Activated naive CD4-positive, alpha-beta T cell (primary cell): ENCODE data around the gene MAEL.

Source experiments
- DNase-seq, 4 experiments: peaks; one replicate each; lab custom pipeline; 2025; lab: John Stamatoyannopoulos, UW

MAEL gene

DNA sequence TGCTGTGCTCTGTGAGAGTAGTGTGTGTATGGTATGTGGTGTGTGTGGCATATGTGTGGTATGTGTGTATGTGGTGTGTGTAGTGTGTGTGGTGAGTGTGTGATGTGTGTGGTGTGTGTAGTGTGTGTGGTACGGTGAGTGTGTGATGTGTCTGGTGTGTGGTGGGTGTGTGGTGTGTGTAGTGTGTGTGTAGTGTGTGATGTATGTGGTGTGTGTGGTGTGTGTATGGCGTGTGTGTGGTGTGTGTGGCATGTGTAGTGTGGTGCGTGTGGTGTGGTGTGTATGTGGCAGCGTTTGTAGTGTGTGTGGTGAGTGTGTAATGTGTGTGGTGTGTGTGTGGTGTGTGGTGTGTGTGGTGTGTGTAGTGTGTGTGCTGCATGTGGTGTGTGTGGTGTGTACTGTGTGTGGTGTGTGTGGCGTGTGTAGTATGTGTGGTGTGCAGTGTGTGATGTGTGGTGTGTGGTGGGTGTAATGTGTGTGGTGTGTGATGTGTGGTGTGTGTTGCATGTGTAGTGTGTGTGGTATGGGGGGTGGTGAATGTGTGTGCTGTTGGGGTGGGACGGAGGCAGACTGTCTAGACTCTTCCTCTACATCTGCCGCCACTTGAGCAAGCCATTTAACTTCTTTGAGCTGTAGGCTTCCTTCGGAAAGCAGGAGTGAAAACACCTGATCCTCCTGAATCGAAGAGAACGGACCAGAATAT, 67.6 kb downstream of the MAEL start:
- DNase-seq: no peak

- DNase-seq: no peak
Measured at GRCh38 chr1:167057241-167057688, 68.2 kb downstream of the MAEL start.

- DNase-seq: peak; percentile 43 to 62 (median 56)
Measured at GRCh38 chr1:167059045-167059808, 70.1 kb downstream of the MAEL start.

GRCh38 chr1:167059809-167060107, 70.7 kb downstream of the MAEL start:
- DNase-seq: no peak

- no peak for DNase-seq
Measured at GRCh38 chr1:167060141-167061072, 71.3 kb downstream of the MAEL start.

DNA sequence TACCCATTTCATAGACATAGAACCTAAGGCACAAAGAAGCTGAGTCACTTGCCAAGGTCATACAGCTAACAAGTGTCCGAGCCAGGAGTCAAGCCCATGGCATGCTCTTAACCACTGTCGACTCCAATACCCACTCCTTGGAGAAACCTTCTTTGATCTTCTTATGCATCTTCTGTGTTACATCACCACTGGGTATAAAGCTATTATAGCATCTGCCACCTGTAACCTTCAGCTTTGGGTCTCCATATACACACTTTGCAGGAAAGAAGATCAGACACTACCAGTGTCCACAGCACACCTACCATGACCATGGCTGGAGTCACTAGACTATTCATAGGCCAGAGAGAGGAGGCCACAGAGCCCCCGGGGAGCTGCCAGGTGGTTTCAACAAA, 72.0 kb downstream of the MAEL start:
- no peak for DNase-seq

- no peak for DNase-seq
Measured at GRCh38 chr1:167064621-167065020, 75.5 kb downstream of the MAEL start.

DNA sequence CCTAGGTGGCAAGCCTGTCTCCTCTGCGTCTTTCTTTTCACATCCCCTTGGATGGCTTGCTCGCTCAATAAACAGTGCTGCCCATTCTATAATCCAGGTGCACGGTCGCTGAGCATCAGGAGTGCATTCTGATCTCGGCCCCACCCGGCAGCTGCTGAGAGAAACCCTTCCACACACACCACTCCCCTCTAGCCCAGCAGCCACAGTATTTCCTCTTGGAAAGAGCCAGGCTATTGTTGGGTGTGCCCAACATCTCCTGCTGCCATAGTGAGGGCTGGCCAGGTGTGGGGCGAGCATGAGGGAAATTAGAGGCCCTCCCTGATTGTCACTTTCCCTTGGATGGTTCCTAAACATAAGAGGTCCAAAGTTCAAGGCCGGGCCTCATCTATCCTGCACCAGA, 76.4 kb downstream of the MAEL start:
- no peak for DNase-seq

GRCh38 chr1:167066333-167067122, 77.4 kb downstream of the MAEL start:
- peak; percentile 59 to 81 (median 78) for DNase-seq

GRCh38 chr1:167067904-167068303, 78.8 kb downstream of the MAEL start:
- no peak for DNase-seq

DNA sequence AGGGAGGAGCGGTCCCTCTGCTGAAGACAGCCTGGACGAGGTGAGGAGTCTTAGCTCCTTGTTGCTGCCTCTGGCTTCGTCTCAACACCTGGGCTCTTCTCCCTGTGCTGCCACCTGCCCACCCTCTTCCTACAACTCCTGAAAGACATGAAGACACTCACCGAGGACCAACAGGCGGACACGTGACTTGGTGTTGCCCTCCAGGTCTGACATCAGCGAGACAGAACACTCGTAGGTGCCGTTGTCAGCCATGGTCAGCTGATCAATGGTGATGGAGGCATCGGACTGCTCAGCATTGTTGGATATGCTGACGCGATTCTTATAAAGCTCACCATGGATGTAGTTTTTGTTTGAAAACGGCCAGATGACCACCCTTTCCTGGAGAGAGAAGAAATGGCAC, 79.7 kb downstream of the MAEL start:
- no peak for DNase-seq

- no peak for DNase-seq
Measured at GRCh38 chr1:167071286-167071685, 82.2 kb downstream of the MAEL start.
